GM12878 (cell line): ENCODE data around the gene IL20RB. TPM values are rescaled to one million over a fixed set of nuclear protein-coding genes. Genes with fewer than 3 reads are reported as not detected.

Experiments
- CREM ChIP-seq: IDR thresholded peaks from 2 replicates; pipeline ENCODE4 v1.6.1; 2014; ENCODE audit warnings: antibody characterized with exemption, low read depth
- ESRRA ChIP-seq: IDR thresholded peaks from 2 replicates; pipeline ENCODE4 v1.6.1; 2012; ENCODE audit warnings: mild to moderate bottlenecking, low read length, improper control_type of control experiment
- KDM1A ChIP-seq: fragments of 200-600 bp; sonication (generic); IDR thresholded peaks from 2 replicates; pipeline ENCODE4 v1.6.1; 2016; ENCODE audit warnings: borderline replicate concordance
- LARP7 ChIP-seq: fragments of 450-650 bp; IDR thresholded peaks from 2 replicates; pipeline ENCODE4 v1.6.1; 2017; ENCODE audit warnings: mild to moderate bottlenecking
- NFXL1 ChIP-seq: fragments of 450-650 bp; IDR thresholded peaks from 2 replicates; pipeline ENCODE4 v1.6.1; 2017; ENCODE audit warnings: antibody characterized with exemption, mild to moderate bottlenecking, borderline replicate concordance
- NFYB ChIP-seq: IDR thresholded peaks from 2 replicates; pipeline ENCODE4 v1.6.1; 2011; ENCODE audit warnings: low read depth, mild to moderate bottlenecking, low read length, improper control_type of control experiment, moderate library complexity; ENCODE audit not compliant: insufficient read depth
- PKNOX1 ChIP-seq: fragments of 450-650 bp; IDR thresholded peaks from 2 replicates; pipeline ENCODE4 v1.6.1; 2016; ENCODE audit warnings: mild to moderate bottlenecking
- POLR2A ChIP-seq: IDR thresholded peaks from 2 replicates; pipeline ENCODE4 v1.6.1; 2011; ENCODE audit warnings: low read depth, mild to moderate bottlenecking, low read length
- RBBP5 ChIP-seq: fragments of 200-600 bp; sonication (generic); conservative IDR thresholded peaks from 2 replicates; pipeline ENCODE4 v1.6.1; 2016
- SMC3 ChIP-seq: IDR thresholded peaks from 2 replicates; pipeline ENCODE4 v1.6.1; 2011; ENCODE audit warnings: low read length, improper control_type of control experiment, borderline replicate concordance
- SUPT20H ChIP-seq: IDR thresholded peaks from 2 replicates; pipeline ENCODE4 v1.6.1; 2011; ENCODE audit warnings: low read depth, mild to moderate bottlenecking, low read length, moderate library complexity, borderline replicate concordance; ENCODE audit not compliant: control insufficient read depth
- SUZ12 ChIP-seq: fragments of 200-600 bp; sonication (generic); IDR thresholded peaks from one replicate; pipeline ENCODE4 v1.6.1; 2018; ENCODE audit warnings: antibody characterized with exemption, mild to moderate bottlenecking; ENCODE audit not compliant: unreplicated experiment
- TARDBP ChIP-seq: IDR thresholded peaks from 2 replicates; pipeline ENCODE4 v1.6.1; 2016; ENCODE audit warnings: borderline replicate concordance
- TCF3 ChIP-seq: IDR thresholded peaks from 2 replicates; pipeline ENCODE4 v1.6.1; 2012; ENCODE audit warnings: low read depth, mild to moderate bottlenecking, low read length, borderline replicate concordance; ENCODE audit not compliant: insufficient read depth
- ZBTB33 ChIP-seq: fragments of 450-650 bp; IDR thresholded peaks from 2 replicates; pipeline ENCODE4 v1.6.1; 2017; ENCODE audit warnings: mild to moderate bottlenecking
- polyA plus RNA-seq, 11 experiments: library from polyadenylated mRNA; depleted of rRNA in 4 of 11; unstranded in 6 of 11; stranded (reverse) in 5 of 11; fragments of >200 nt; fragmentation: Nextera tagmentation in 4 of 11; fragmentation: Illumina TruSeq in 1 of 11; extraction: Ambion mirVana in 4 of 11; extraction: Trizol in 1 of 11; gene quantifications; 1 replicate in 1 of 11; 2 replicates in 10 of 11; pipeline versions ENCODE4 v1.2.1 to v1.2.3, GENCODE V29; 2011 to 2016; ENCODE audit warnings: inconsistent platforms in 2 of 11, missing spikeins in 2 of 11, low read depth in 1 of 11
- total RNA-seq, 4 experiments: library from RNA; depleted of rRNA in 3 of 4; stranded (reverse); fragments of >200 nt in 3 of 4; fragmentation: Illumina TruSeq in 1 of 4; extraction: Trizol in 1 of 4; gene quantifications; 2 replicates each; pipeline versions ENCODE4 v1.2.1 to v1.2.3, GENCODE V29; 2013 to 2021
- TF ChIP-seq, protein P1 (sequence below): fragments of 450-650 bp; IDR thresholded peaks from 2 replicates; pipeline ENCODE4 v1.6.1; 2018; ENCODE audit warnings: borderline replicate concordance, mild to moderate bottlenecking; ENCODE audit not compliant: partially characterized antibody
- TF ChIP-seq, protein P2 (sequence below): fragments of 450-650 bp; formaldehyde crosslinking; IDR thresholded peaks from 2 replicates; pipeline ENCODE4 v1.5.0; 2022; ENCODE audit warnings: mild to moderate bottlenecking, missing genetic modification characterization

IL20RB gene
- total and polyA plus RNA-seq, 10 of the 15 experiments (the other 5 are each of a cell fraction or from before 2014, with no cell fraction given), result 0.21 to 1.1 (median 0.54) TPM

DNA sequence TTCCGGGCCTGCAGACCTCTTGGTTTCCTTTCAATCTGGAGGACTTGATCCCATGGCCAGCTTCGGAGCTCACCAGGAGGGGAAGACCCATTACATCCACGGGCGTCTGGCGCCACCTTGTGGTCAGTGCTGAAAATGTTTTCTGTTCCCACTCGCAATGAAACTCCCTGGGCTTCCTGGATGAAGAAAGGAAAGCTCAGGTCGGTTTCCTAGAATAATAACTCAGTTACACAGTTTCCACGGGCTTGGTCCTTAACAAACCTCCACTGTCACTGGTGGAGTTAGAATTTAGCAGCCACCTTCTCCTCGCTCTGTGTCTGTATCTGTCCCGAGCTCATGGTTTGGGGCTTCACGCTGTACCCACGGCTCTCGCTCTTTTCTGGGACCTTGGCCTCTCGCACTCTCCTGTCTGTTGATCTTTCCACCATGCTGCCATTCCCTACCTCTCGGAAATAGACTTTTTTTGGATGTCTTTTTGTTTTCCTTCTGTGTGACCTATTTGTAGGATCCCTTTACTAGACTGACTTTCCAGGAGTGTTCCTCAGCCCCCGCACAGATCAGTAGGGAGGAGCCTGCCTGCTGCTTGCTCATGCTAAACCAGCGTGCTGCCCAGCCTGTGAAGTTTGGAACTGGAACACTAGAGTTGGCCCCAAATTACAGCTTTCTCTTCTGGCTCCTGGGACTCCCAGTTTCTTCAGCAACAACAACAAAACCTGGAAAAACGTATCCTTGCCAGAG lies 56.3 kb downstream of the IL20RB start (continued):
- TF ChIP-seq, protein P1, sequence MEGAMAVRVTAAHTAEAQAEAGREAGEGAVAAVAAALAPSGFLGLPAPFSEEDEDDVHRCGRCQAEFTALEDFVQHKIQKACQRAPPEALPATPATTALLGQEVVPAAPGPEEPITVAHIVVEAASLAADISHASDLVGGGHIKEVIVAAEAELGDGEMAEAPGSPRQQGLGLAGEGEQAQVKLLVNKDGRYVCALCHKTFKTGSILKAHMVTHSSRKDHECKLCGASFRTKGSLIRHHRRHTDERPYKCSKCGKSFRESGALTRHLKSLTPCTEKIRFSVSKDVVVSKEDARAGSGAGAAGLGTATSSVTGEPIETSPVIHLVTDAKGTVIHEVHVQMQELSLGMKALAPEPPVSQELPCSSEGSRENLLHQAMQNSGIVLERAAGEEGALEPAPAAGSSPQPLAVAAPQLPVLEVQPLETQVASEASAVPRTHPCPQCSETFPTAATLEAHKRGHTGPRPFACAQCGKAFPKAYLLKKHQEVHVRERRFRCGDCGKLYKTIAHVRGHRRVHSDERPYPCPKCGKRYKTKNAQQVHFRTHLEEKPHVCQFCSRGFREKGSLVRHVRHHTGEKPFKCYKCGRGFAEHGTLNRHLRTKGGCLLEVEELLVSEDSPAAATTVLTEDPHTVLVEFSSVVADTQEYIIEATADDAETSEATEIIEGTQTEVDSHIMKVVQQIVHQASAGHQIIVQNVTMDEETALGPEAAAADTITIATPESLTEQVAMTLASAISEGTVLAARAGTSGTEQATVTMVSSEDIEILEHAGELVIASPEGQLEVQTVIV, result no peak
- no peak for TF ChIP-seq LARP7
- TF ChIP-seq SMC3, result peak; percentile 99
- no peak for TF ChIP-seq TCF3
- no peak for TF ChIP-seq RBBP5
- no peak for TF ChIP-seq SUZ12
- TF ChIP-seq PKNOX1, result no peak
- no peak for TF ChIP-seq SUPT20H
- TF ChIP-seq NFXL1, result no peak
- TF ChIP-seq NFYB, result no peak
- TF ChIP-seq, protein P2, sequence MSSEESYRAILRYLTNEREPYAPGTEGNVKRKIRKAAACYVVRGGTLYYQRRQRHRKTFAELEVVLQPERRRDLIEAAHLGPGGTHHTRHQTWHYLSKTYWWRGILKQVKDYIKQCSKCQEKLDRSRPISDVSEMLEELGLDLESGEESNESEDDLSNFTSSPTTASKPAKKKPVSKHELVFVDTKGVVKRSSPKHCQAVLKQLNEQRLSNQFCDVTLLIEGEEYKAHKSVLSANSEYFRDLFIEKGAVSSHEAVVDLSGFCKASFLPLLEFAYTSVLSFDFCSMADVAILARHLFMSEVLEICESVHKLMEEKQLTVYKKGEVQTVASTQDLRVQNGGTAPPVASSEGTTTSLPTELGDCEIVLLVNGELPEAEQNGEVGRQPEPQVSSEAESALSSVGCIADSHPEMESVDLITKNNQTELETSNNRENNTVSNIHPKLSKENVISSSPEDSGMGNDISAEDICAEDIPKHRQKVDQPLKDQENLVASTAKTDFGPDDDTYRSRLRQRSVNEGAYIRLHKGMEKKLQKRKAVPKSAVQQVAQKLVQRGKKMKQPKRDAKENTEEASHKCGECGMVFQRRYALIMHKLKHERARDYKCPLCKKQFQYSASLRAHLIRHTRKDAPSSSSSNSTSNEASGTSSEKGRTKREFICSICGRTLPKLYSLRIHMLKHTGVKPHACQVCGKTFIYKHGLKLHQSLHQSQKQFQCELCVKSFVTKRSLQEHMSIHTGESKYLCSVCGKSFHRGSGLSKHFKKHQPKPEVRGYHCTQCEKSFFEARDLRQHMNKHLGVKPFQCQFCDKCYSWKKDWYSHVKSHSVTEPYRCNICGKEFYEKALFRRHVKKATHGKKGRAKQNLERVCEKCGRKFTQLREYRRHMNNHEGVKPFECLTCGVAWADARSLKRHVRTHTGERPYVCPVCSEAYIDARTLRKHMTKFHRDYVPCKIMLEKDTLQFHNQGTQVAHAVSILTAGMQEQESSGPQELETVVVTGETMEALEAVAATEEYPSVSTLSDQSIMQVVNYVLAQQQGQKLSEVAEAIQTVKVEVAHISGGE (CRISPR knock-in tag), result no peak
- TF ChIP-seq CREM, result 0 out of 2 replicates have a peak, but pooled peaks have one; percentile 15
- TF ChIP-seq TARDBP, result no peak
- no peak for TF ChIP-seq ESRRA
- no peak for TF ChIP-seq POLR2A
- no peak for TF ChIP-seq KDM1A
- no peak for TF ChIP-seq ZBTB33
